Hepatocyte (in vitro differentiated cells): ENCODE results near the gene TMEM252. TPM values are rescaled to one million over a fixed set of nuclear protein-coding genes. Genes with fewer than 3 reads are reported as not detected.

ENCODE experiments used
- DNase-seq: peaks from one replicate; pipeline ENCODE4 v3.0.0-alpha.2; 2016; ENCODE audit warnings: low spot score
- H2AFZ ChIP-seq: fragments of 200-600 bp; sonication (generic); 2 replicates; pipeline ENCODE4 v1.6.0; 2016; ENCODE audit warnings: antibody characterized with exemption, mild to moderate bottlenecking
- H3K27ac ChIP-seq: fragments of 200-600 bp; sonication (generic); 2 replicates; pipeline ENCODE4 v1.5.1; 2016; ENCODE audit warnings: mild to moderate bottlenecking
- H3K27me3 ChIP-seq: fragments of 200-600 bp; sonication (generic); 2 replicates; pipeline ENCODE4 v1.6.1; 2016
- H3K36me3 ChIP-seq: fragments of 200-600 bp; sonication (generic); replicated peaks from 2 replicates; pipeline ENCODE4 v1.5.1; 2016; ENCODE audit warnings: low read depth; ENCODE audit not compliant: insufficient read depth
- H3K4me1 ChIP-seq: fragments of 200-600 bp; sonication (generic); 2 replicates; pipeline ENCODE4 v1.5.1; 2016; ENCODE audit warnings: mild to moderate bottlenecking, moderate library complexity; ENCODE audit not compliant: insufficient read depth
- H3K4me2 ChIP-seq: fragments of 200-600 bp; sonication (generic); 2 replicates; pipeline ENCODE4 v1.6.0; 2016
- H3K4me3 ChIP-seq: fragments of 200-600 bp; sonication (generic); 2 replicates; pipeline ENCODE4 v1.5.1; 2016; ENCODE audit warnings: mild to moderate bottlenecking
- H3K79me2 ChIP-seq: fragments of 200-600 bp; sonication (generic); 2 replicates; pipeline ENCODE4 v1.6.0; 2017; ENCODE audit warnings: mild to moderate bottlenecking
- H3K9me2 ChIP-seq: fragments of 200-600 bp; sonication (generic); replicated peaks from 2 replicates; pipeline ENCODE4 v1.6.0; 2017; ENCODE audit warnings: mild to moderate bottlenecking; ENCODE audit not compliant: insufficient read depth
- H3K9me3 ChIP-seq: fragments of 200-600 bp; sonication (generic); 2 replicates; pipeline ENCODE4 v1.5.1; 2016; ENCODE audit warnings: low read depth, mild to moderate bottlenecking
- H4K20me1 ChIP-seq: fragments of 200-600 bp; sonication (generic); 2 replicates; pipeline ENCODE4 v1.6.0; 2016; ENCODE audit warnings: mild to moderate bottlenecking; ENCODE audit not compliant: insufficient read depth, poor library complexity, severe bottlenecking
- CTCF ChIP-seq: fragments of 200-600 bp; sonication (generic); IDR thresholded peaks from 2 replicates; pipeline ENCODE4 v1.5.1; 2016; ENCODE audit warnings: antibody characterized with exemption, mild to moderate bottlenecking; ENCODE audit not compliant: poor library complexity
- EZH2 ChIP-seq: fragments of 200-600 bp; sonication (generic); IDR thresholded peaks from 2 replicates; pipeline ENCODE4 v1.6.1; 2016; ENCODE audit warnings: antibody characterized with exemption, mild to moderate bottlenecking, borderline replicate concordance
- EZH2phosphoT487 ChIP-seq: fragments of 200-600 bp; sonication (generic); IDR thresholded peaks from one replicate; pipeline ENCODE4 v1.6.1; 2018; ENCODE audit warnings: antibody characterized with exemption, mild to moderate bottlenecking, low read depth, moderate library complexity; ENCODE audit not compliant: unreplicated experiment, severe bottlenecking
- WGBS: methylation state at CpG from one replicate; pipeline ENCODE4 v1.1.6; 2016; ENCODE audit warnings: low lambda C conversion rate; ENCODE audit errors: missing lambda C conversion rate; 5-methylcytosine and 5-hydroxymethylcytosine counted together
- polyA plus RNA-seq: library from polyadenylated mRNA; unstranded; fragments of >200 nt; fragmentation: Nextera tagmentation; extraction: Ambion mirVana; gene quantifications from 2 replicates; pipeline ENCODE4 v1.2.1, GENCODE V29; 2016
- total RNA-seq: library from RNA; depleted of rRNA; stranded (reverse); fragments of >200 nt; gene quantifications from 2 replicates; pipeline ENCODE4 v1.2.3, GENCODE V29; 2014

Gene TMEM252
- total and polyA plus RNA-seq, 2 experiments from 2014 or later = 0.16 TPM; not detected in 1

GRCh38 chr9:68500457-68501381 lies 40.0 kb downstream of the TMEM252 start:
- WGBS = 47% methylated on average over 9 of the region's 9 CpGs
- Histone ChIP-seq H3K4me2 (peak overlapping the region; percentile 3), H3K27ac (peak overlapping the region; percentile 56), H2AFZ (no peak overlapping the region), H3K4me3 (no peak overlapping the region), H4K20me1 (no peaks in the 10 kb centered on the region), H3K79me2 (no peaks in the 10 kb centered on the region), H3K27me3 (no peaks in the 10 kb centered on the region), H3K9me3 (no peaks in the 10 kb centered on the region), H3K36me3 (no peaks in the 10 kb centered on the region), H3K9me2 (no peaks in the 10 kb centered on the region), H3K4me1 (peaks cover 16% of the 10 kb centered on the region)
- peak; percentile 30 for DNase-seq
- TF ChIP-seq CTCF (no peak), EZH2phosphoT487 (no peak), EZH2 (no peak)

- Histone ChIP-seq H3K4me2 (no peak overlapping the region), H3K4me3 (no peak overlapping the region), H4K20me1 (no peaks in the 10 kb centered on the region), H3K27ac (no peak overlapping the region), H3K9me3 (no peaks in the 10 kb centered on the region), H2AFZ (no peak overlapping the region), H3K36me3 (no peaks in the 10 kb centered on the region), H3K27me3 (no peaks in the 10 kb centered on the region), H3K79me2 (no peaks in the 10 kb centered on the region), H3K4me1 (peaks cover 16% of the 10 kb centered on the region), H3K9me2 (no peaks in the 10 kb centered on the region)
- 96% methylated on average over 2 of the region's 2 CpGs for WGBS
- no peak for DNase-seq
- TF ChIP-seq CTCF (no peak), EZH2phosphoT487 (no peak), EZH2 (no peak)
Observed at GRCh38 chr9:68498816-68499215, 41.9 kb downstream of the TMEM252 start.

- H3K9me2 ChIP-seq = no peaks in the 10 kb centered on the region
- H3K4me1 ChIP-seq = peaks cover 20% of the 10 kb centered on the region
- H3K27me3 ChIP-seq = no peaks in the 10 kb centered on the region
- WGBS = 100% methylated on average over 1 of the region's 1 CpG
- H3K36me3 ChIP-seq = no peaks in the 10 kb centered on the region
- H3K79me2 ChIP-seq = no peaks in the 10 kb centered on the region
- H2AFZ ChIP-seq = no peak overlapping the region
- H4K20me1 ChIP-seq = no peaks in the 10 kb centered on the region
- no peak for DNase-seq
- H3K27ac ChIP-seq = no peak overlapping the region
- H3K9me3 ChIP-seq = no peaks in the 10 kb centered on the region
- no peak for TF ChIP-seq EZH2
- TF ChIP-seq CTCF = no peak
- TF ChIP-seq EZH2phosphoT487 = no peak
- no peak overlapping the region for H3K4me2 ChIP-seq
- no peak overlapping the region for H3K4me3 ChIP-seq
Observed at GRCh38 chr9:68497629-68498028, 43.1 kb downstream of the TMEM252 start.
